Neural cell (in vitro differentiated cells): ENCODE measurements around the gene E2F4. TPM values are rescaled to one million over a fixed set of nuclear protein-coding genes. Genes with fewer than 3 reads are reported as not detected.

ENCODE experiments used
- H2AFZ ChIP-seq: fragments of 200-600, 300-800 bp; sonication (generic), shearing (Covaris generic); 2 replicates; pipeline ENCODE4 v1.6.0; 2014; ENCODE audit warnings: low read depth, mild to moderate bottlenecking, antibody characterized with exemption, low read length, moderate library complexity
- H3F3A ChIP-seq: fragments of 200-600 bp; shearing (Covaris generic); 2 replicates; pipeline ENCODE4 v1.6.1; 2016; ENCODE audit warnings: mild to moderate bottlenecking, moderate library complexity, mixed read lengths, antibody characterized with exemption, low read length; ENCODE audit not compliant: insufficient read depth, poor library complexity, severe bottlenecking
- H3K27ac ChIP-seq: fragments of 200-600, 300-800 bp; sonication (generic), shearing (Covaris generic); 2 replicates; pipeline ENCODE4 v1.5.1; 2014; ENCODE audit warnings: mild to moderate bottlenecking, low read length, moderate library complexity
- H3K27me3 ChIP-seq: fragments of 300-800, 200-600 bp; sonication (generic), shearing (Covaris generic); 2 replicates; pipeline ENCODE4 v1.6.0; 2014; ENCODE audit warnings: mild to moderate bottlenecking, low read depth, low read length, moderate library complexity; ENCODE audit not compliant: insufficient read depth
- H3K36me3 ChIP-seq: fragments of 300-800, 200-600 bp; sonication (generic), shearing (Covaris generic); 2 replicates; pipeline ENCODE4 v1.5.1; 2014; ENCODE audit warnings: mild to moderate bottlenecking, antibody characterized with exemption, low read length, moderate library complexity; ENCODE audit not compliant: insufficient read depth
- H3K4me2 ChIP-seq: fragments of 300-800, 200-600 bp; sonication (generic), shearing (Covaris generic); 2 replicates; pipeline ENCODE4 v1.6.0; 2014; ENCODE audit warnings: mild to moderate bottlenecking, low read length
- H3K4me3 ChIP-seq: fragments of 300-800, 200-600 bp; sonication (generic), shearing (Covaris generic); 2 replicates; pipeline ENCODE4 v1.5.1; 2014; ENCODE audit warnings: mild to moderate bottlenecking, low read length, moderate library complexity
- H3K79me2 ChIP-seq: fragments of 200-600 bp; shearing (Covaris generic); replicated peaks from 2 replicates; pipeline ENCODE4 v1.6.0; 2014; ENCODE audit warnings: mild to moderate bottlenecking, low read length, moderate library complexity; ENCODE audit not compliant: insufficient read depth
- H3K9ac ChIP-seq: fragments of 300-800, 200-600 bp; sonication (generic), shearing (Covaris generic); 2 replicates; pipeline ENCODE4 v1.6.1; 2016; ENCODE audit warnings: mild to moderate bottlenecking, low read length, mixed read lengths
- H3K9me2 ChIP-seq: fragments of 200-600 bp; shearing (Covaris generic); 2 replicates; pipeline ENCODE4 v1.6.1; 2016; ENCODE audit warnings: mild to moderate bottlenecking, low read length, mixed read lengths; ENCODE audit not compliant: insufficient read depth
- H3K9me3 ChIP-seq: fragments of 200-600, 300-800 bp; sonication (generic), shearing (Covaris generic); 2 replicates; pipeline ENCODE4 v1.6.1; 2016; ENCODE audit warnings: mild to moderate bottlenecking, mixed run types, low read length, moderate library complexity, mixed read lengths
- H4K20me1 ChIP-seq: fragments of 200-600 bp; shearing (Covaris generic); 2 replicates; pipeline ENCODE4 v1.6.1; 2016; ENCODE audit warnings: mild to moderate bottlenecking, mixed run types; ENCODE audit not compliant: insufficient read depth
- CTCF ChIP-seq: fragments of 450-650 bp; IDR thresholded peaks from 2 replicates; pipeline ENCODE4 v1.5.1; 2014; ENCODE audit warnings: antibody characterized with exemption, mild to moderate bottlenecking, moderate library complexity; ENCODE audit not compliant: poor library complexity, severe bottlenecking
- EP300 ChIP-seq: fragments of 450-650 bp; conservative IDR thresholded peaks from 2 replicates; pipeline ENCODE4 v1.6.1; 2014; ENCODE audit warnings: antibody characterized with exemption, mild to moderate bottlenecking, moderate library complexity; ENCODE audit not compliant: poor library complexity, severe bottlenecking
- EZH2 ChIP-seq: fragments of 200-600, 300-800 bp; shearing (Covaris generic), sonication (generic); IDR thresholded peaks from 2 replicates; pipeline ENCODE4 v1.6.1; 2014; ENCODE audit warnings: antibody characterized with exemption, low read length, borderline replicate concordance, mild to moderate bottlenecking; ENCODE audit not compliant: insufficient read depth, poor library complexity, severe bottlenecking
- MXI1 ChIP-seq: fragments of 450-650 bp; conservative IDR thresholded peaks from 2 replicates; pipeline ENCODE4 v1.6.1; 2014; ENCODE audit warnings: antibody characterized with exemption, mild to moderate bottlenecking; ENCODE audit not compliant: poor library complexity, severe bottlenecking
- POLR2AphosphoS5 ChIP-seq: IDR thresholded peaks from 2 replicates; pipeline ENCODE4 v1.6.1; 2012
- RAD21 ChIP-seq: fragments of 450-650 bp; conservative IDR thresholded peaks from 2 replicates; pipeline ENCODE4 v1.6.1; 2014; ENCODE audit warnings: antibody characterized with exemption, mild to moderate bottlenecking, moderate library complexity
- REST ChIP-seq: IDR thresholded peaks from 2 replicates; pipeline ENCODE4 v1.6.1; 2012; ENCODE audit warnings: borderline replicate concordance
- SMC3 ChIP-seq: fragments of 450-650 bp; conservative IDR thresholded peaks from 2 replicates; pipeline ENCODE4 v1.6.1; 2014; ENCODE audit warnings: antibody characterized with exemption, mild to moderate bottlenecking, moderate library complexity; ENCODE audit not compliant: poor library complexity
- TAF1 ChIP-seq: IDR thresholded peaks from 2 replicates; pipeline ENCODE4 v1.6.1; 2012; ENCODE audit warnings: low read depth
- polyA plus RNA-seq: library from polyadenylated mRNA; depleted of rRNA; stranded (reverse); fragments of >200 nt; gene quantifications from 2 replicates; pipeline ENCODE4 v1.2.3, GENCODE V29; 2014

Gene E2F4
- polyA plus RNA-seq, 1 donor from 2014 or later, result 112 TPM

- H3K9me2 ChIP-seq, result no peaks in the 10 kb centered on the region
- TF ChIP-seq CTCF, result peak; percentile 40
- TF ChIP-seq SMC3, result no peak
- no peak for TF ChIP-seq REST
- H3K27ac ChIP-seq, result no peak overlapping the region
- no peaks in the 10 kb centered on the region for H3K9me3 ChIP-seq
- H3K27me3 ChIP-seq, result no peaks in the 10 kb centered on the region
- peaks cover 3% of the 10 kb centered on the region for H3K79me2 ChIP-seq
- H3F3A ChIP-seq, result no peaks in the 10 kb centered on the region
- no peak overlapping the region for H2AFZ ChIP-seq
- H3K4me3 ChIP-seq, result no peak overlapping the region
- no peak overlapping the region for H3K4me2 ChIP-seq
- no peaks in the 10 kb centered on the region for H4K20me1 ChIP-seq
- H3K9ac ChIP-seq, result no peak overlapping the region
- no peaks in the 10 kb centered on the region for H3K36me3 ChIP-seq
These were observed 6.3 kb downstream of the E2F4 start for GRCh38 chr16:67198238-67198734.

- Histone ChIP-seq H2AFZ (no peak within 1 kb of the TSS), H3F3A (no peaks in the 10 kb centered on the region), H3K27me3 (no peaks in the 10 kb centered on the region), H3K9me2 (no peaks in the 10 kb centered on the region), H3K4me3 (no peak within 1 kb of the TSS), H3K4me2 (no peak within 1 kb of the TSS), H3K27ac (no peak within 1 kb of the TSS), H3K79me2 (no peaks in the 10 kb centered on the region), H4K20me1 (no peaks in the 10 kb centered on the region), H3K9me3 (no peaks in the 10 kb centered on the region), H3K36me3 (no peaks in the 10 kb centered on the region), H3K9ac (no peak within 1 kb of the TSS)
- TF ChIP-seq MXI1, result no peak
- TF ChIP-seq SMC3, result no peak
- TF ChIP-seq RAD21, result no peak
- TF ChIP-seq TAF1, result no peak
- no peak for TF ChIP-seq EP300
- no peak for TF ChIP-seq CTCF
- TF ChIP-seq REST, result no peak
- no peak for TF ChIP-seq EZH2
- no peak for TF ChIP-seq POLR2AphosphoS5
These were observed 7.3 kb downstream of the E2F4 start, which contains the start of gene ELMO3 for GRCh38 chr16:67199011-67199807. TSS of gene ELMO3 (plus strand) at chr16:67199131. CDS start at chr16:67199327, 196 bp downstream.
